Measurements from ENCODE around the gene CACNA1D.

The CACNA1D gene

DNA sequence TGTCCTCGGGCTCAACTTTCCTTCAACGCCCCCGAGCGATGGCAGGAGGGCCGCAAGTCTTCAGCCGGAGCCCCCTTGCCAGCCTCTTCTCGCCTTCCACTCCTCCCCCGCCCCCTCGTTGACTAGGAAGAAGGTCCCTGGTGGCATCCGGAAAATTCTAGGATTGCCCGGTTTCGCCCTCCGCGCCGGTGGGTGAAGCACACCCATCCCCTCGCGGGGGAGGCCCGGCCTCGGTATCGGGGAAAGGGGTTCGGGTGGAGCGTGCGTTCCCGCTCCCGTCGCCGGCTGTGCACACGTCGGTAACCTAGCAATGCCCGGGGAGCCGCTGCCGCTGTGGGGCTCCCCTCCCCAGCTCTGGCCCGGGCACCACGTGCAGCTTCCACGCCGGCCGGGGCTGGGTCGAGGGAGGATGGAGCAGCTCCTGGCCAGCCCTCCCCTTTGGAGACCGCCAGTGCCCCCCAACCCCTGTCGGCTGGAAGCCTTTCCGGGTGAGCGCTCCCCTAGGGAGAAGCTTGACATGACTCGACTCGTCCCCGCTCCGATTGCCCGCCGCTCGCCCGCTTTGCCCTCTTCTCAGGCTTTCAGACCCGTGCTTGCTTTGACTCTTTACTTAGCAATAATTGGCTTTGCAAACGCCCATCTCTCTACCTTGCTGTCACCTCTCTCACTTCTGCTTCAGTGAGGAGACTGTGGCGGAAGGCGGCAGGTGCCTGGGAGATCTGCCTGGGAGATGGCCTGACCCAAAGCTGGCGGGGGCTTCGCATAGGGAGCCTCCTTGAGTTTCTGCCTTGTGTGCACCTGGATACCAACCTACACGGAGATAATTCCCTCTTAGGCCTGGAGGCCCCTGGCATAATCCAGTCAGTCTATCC, 1.3 kb downstream of the CACNA1D start:
- no peak for DNase-seq (ENCODE audit: low read depth, low spot score)

DNA sequence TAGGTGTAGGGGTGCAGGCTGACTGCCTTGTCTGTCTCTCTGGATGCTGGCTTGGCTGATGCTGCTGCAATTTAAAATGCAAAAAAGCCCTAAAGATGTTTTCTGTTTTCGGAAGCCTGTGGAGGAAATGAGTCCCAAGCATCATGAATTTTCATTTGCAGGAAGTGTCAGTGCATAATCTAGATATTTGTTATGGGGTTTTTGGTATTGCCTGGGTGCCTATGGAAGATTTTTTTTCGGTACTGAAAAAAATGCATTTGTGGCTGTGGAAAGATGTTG, 1.9 kb downstream of the CACNA1D start:
- DNase-seq (ENCODE audit: low read depth, low spot score): no peak

DNA sequence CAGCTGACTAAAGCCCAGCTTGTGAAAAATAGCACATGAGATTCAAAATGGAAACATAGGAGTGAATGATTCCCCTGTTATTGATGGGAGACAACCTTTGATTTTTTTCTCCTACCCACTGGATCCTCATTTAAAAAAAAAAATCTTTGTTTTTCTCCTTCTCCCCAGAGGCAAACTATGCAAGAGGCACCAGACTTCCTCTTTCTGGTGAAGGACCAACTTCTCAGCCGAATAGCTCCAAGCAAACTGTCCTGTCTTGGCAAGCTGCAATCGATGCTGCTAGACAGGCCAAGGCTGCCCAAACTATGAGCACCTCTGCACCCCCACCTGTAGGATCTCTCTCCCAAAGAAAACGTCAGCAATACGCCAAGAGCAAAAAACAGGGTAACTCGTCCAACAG, 2.6 kb downstream of the CACNA1D start:
- no peak for DNase-seq (ENCODE audit: low read depth, low spot score)

DNA sequence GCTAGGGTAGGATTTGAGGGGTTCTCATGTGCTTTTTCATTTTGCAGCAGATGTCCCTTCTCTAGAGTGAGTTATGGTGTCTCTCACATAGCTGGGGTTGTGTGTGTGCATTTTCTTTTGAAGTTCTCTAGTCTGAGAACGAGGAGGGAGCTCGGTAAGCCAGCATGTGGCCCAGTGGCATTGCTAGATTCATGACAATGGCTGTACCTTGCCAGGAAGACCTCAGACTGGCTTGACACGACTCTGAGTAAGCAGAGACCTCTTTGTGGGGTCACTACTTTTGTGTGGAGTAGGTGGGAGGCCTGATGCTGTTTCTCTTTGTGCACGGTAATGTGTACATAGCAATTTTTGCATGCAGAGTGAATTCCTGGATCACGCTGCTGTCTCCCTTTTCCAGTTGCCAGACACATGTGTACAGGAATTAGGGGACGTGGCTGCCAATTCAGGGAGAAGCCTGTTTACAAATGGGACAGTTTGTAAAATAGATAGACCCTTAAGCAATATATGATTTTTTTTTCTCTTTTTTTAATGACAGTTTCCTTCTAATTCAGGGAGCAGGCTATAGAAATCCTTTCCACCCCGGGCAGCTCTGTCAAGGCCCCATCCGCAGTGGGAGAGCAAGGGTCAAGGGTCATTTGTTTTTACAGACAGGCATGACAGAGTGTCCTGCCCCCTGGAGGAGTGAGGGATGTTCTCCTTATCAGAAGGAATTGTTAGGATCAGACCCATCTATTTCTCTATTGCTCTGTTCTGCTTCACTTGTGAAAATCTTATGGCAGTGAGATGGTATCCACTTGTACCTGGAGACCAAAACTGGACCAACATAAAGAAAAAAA, 4.6 kb downstream of the CACNA1D start:
- no peak for DNase-seq (ENCODE audit: low read depth, low spot score)

DNA sequence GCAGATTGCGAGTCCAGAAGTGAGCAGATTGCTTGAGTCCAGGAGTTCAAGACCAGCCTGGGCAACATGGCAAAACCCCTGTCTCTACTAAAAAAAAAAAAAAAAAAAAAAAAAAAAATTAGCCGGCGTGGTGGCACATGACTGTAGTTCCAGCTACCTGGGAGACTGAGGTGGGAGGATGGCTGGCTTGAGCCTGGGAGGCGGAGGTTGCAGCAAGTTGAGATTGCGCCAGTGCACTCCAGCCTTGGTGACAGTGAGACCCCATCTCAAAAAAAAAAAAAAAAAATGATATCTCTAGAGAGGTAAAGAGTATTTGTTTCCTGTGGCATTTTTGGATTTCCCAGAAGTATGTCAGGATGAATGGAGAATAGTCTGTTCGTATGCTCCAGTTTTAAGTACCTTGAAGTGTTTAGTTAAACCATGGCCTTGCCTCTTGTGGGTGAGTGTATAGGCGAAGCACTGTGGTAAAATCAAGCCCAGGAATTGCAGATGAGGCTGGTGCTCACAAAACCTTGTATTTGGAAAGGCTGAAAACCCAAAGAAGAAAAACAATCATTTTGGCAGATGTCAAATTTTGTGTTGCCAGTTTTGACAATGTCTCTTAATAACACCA, 5.9 kb downstream of the CACNA1D start:
- DNase-seq (ENCODE audit: low read depth, low spot score): no peak

DNA sequence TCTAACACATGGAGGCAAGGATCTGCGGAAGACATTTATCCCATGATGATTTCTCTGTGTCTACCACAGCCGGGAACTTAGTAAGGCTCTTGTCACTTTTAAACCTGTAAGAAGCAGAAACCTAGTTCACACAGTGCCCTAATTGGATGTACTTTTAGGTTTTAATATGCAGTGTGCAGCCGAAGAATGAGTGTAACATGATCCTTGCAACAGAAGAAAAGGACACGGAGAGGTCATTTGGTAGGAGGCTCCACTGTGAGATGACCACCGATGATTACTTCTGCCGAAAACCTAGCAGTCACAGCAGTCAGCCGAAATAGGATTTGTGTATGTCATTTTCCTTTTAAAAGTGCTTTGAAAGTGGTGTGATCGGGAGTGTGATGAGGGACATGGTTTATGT, 6.8 kb downstream of the CACNA1D start:
- DNase-seq (ENCODE audit: low read depth, low spot score): no peak

DNA sequence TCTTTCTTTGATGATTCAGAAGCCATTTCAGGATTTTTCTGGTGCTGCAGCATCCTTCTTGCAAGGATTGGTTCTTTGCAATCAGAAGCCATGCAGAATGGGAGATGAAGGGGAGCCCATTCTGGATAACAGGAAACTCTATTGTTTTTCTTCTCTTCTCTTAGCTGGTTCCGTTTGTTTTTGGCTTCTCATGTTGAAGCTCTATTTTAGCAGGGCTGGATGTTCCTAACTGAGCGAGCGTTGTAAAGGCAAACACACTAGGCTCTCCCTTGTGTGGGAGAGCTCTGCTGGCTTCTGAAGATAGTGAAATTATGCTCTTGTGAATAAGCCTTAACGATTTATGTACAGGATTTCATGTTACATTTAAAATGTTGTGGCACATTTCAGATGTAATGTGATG, 8.3 kb downstream of the CACNA1D start:
- no peak for DNase-seq (ENCODE audit: low read depth, low spot score)

DNA sequence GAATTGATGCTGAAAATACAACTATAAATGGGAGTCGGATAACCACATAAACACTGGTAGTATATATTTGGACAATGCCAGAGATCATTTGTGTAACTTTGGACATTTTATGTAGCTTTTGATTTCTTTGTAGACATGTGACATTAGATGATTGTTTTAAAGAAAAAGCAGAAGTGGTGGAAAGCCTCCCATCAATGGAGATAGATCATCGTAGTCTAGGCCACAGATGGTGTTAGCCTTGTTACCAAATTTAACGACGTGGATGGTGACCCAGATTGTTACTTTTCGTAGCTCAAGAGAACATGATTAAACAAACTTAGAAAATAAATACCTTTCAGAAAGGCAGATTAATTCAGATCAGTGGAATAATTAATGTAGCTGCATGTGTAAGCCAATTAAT, 8.8 kb downstream of the CACNA1D start:
- DNase-seq (ENCODE audit: low read depth, low spot score): no peak

DNA sequence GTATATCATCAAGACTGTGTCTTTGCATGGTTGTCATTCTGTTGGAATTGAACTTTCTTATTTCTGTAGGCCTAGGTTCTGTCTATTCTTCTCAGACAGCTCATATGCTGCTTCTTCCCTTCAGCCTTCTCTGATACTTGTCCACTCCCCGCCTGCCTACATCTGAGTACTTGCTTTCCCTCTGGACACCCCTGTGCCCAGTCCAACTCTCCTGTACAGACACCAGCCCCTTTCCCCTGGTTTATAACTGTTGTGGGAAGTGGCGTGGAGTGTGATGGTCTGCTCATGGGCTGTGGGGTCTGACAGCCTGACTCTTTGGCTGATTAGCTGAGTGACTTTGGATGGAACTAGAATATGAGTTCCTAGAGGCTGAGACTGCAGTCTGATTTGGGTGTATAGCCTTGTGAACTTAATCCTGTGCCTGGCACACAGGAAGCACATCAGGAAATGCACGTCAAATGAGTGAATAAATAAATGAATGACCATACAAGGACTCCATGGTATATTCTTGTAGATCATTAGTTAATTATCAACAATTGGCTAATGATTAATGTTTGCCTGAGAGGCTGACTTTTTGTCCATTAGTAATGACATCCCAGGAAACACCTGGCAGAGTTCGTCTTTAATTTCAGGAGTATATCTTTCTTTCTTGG, 11.8 kb downstream of the CACNA1D start:
- DNase-seq (ENCODE audit: low read depth, low spot score): no peak

DNA sequence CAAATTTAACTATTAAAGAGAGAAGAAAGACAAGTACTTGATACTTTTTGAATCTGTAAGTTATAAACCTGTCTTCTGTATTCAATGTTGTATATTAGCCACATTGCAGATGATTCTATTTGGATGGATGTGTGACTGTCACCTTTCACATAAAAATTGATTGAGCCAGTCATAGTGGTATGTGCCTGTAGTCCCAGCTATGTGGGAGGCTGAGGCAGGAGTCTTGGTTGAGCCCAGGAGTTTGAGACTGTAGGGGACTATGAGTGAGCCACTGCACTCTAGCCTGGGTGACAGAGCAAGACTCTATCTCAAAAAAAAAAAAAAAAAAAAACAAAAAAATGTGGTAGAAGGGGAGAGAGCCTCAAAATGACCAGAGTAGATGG, 12.3 kb downstream of the CACNA1D start:
- no peak for DNase-seq (ENCODE audit: low read depth, low spot score)

DNA sequence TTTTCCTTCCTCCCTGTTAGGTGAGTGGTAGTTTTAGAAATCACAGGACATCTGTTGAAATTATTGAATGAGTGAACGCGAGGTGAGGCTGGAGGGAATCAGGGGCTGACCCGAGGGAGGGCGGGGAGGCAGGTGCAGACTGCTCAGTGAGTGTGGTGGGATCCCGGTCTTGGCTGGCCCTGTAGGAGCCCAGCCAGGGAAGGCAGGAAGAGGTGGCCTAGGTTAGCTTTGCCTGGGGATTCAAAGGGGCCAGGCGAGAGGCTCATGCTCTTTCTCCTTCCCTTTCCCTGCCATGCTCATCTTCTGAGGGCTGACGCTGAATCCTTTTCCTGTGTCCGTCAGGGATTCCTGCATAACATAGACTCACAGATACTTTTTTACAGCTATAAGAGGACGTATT, 15.1 kb downstream of the CACNA1D start:
- no peak for DNase-seq (ENCODE audit: low read depth, low spot score)

DNA sequence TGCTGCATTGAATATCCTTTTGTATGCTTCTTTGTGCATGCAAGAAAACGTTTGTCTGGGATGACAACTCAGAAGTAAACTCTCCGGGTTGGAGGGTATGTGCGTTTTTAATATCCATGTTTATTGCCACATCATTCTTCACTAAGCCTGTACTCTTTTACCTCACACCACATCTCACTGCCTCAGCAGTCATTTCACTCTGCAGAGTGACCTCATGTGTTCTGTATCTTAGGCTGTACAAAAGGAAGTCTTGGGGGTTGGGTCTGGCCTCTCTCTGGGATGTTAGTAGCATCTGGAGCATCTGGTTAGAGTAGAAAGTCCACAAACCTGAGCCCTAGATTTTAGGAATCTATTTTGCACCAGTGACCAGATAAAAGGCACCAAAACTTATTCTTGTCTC, 16.1 kb downstream of the CACNA1D start:
- no peak for DNase-seq (ENCODE audit: low read depth, low spot score)

DNA sequence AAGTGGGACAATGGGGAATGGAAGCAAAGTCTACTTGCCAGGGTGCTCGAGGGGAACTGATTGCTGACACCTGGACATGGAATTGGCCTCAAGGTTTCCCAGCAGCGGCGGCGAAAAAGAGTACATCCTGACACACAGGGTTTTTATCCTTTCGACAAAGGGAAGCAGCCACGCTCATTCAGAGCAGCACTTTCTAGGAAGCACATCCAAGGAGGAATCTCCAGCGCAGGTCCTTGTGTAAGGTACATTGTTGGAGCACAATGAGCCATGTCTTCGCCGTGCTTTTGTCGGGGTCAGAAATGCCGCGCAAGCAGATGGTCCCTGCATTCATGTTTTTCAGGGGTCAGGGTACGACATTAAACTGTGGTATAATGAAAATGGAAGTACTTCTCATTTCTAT, 16.8 kb downstream of the CACNA1D start:
- DNase-seq (ENCODE audit: low read depth, low spot score): no peak

DNA sequence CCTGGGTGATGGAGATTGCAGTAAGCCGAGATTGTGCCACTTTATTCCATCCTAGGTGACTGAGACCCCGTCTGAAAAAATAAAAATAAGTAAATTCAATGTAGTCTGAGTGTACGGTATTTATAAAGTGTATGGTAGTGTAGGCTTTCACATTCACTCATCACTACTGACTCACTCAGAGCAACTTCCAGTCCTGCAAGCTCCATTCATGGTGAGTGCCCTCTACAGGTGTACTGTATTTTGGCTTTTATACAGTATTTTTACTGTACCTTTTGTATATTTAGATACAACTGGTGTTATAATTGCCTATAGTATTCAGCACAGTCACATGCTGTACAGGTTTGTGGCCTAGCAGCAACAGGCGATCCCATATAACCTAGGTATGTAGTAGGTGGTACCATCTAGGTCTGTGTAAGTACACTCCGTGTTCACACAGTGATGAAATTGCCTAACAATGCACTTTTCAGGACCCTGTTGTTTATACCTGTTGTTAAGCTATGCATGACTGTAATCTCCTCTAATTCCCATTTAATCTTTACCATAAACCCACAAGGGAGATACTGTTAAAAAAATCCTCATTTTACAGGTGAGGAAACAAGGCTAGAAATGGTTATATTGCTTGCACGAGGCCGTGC, 19.3 kb downstream of the CACNA1D start:
- no peak for DNase-seq (ENCODE audit: low read depth, low spot score)

DNA sequence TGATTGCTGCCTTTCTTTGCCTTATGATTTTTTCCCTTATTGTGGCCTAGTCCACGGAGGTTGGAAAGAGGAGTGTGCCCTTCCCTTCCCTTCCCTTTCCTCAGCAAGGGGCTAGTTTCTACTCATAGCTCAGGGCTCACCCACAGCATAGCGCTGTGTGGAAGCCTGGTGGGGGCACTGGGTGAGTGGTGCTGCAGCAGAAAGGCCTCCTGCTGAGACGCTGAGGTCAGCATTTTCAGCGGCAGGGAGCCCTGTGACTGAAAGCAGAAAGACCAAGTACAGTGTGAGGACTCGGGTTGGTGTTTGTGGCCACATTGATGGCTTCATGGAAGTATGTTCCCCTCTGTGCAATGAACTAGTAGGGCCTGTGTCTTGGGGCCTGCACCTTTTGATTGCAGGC, 21.9 kb downstream of the CACNA1D start:
- no peak for DNase-seq (ENCODE audit: low read depth, low spot score)

DNA sequence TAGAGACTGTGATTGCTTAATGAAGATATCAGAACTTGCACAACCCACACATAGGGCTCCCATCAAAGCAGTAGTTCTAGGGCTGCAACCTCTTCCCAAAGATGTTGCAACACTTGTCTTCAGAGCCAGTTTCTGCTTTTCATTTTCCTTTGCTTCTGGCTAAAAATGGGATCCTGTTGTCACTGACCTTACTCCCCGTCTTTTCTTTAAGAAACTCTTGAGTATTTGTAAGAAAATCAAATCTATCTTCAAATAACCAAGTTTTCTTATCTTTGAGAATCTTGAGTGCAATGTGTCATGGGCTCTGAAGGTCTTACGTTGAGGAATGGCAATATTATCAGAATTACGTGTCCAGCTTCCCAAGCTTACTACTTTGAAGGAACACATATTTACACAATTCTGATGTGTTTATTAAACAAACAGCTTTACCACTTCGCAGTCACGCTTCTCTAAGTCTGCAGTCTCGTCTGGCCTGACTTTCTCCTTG, 24.1 kb downstream of the CACNA1D start:
- no peak for DNase-seq (ENCODE audit: low read depth, low spot score)

DNA sequence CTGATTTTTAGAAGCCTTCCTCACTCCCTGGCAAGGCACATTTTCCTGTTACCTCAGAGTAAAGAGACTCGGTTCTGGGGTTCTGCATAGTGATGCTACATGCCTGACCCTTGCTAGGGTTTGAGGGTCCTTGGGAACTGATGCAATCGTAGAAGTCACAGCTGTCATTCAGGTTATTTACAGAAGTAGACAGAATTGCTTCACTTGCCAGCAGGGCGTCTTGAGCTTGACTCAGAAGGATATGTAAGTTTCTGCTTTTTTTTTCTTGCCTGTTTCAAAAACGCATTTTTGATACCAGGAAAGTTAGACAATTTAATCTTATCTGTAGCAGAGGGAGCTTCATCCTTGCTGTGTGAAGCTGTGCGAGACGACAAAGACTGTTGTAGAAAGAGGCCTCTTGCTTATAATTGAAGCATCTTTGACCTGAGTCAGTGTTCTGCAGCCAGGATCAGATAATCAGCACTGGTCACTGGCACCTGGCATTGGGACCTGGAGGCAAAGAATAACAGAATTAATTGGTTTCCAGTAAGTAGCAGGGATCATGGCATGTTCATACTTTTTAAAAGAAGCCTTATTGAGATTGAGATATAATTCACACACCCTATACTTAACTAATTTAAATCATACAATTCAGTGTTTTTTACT, 24.8 kb downstream of the CACNA1D start:
- DNase-seq (ENCODE audit: low read depth, low spot score): no peak

DNA sequence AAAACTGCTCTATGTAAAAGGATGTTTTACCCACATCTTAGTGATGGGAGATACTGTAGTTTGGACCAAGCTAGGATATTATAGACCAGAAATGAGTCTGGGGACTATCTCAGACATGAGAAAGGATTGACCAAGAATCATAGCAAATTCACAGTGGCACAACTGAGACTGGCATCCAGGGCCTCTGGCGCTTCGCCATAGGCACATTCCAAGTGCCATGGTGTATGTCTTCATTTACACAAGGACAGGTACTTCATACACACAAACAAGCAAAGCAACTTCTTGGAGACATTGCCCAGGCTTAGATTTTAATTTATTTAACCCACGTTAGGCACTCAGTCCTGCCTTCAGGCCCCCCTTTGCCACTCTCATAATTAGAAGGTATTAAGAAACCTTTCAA, 28.9 kb downstream of the CACNA1D start:
- DNase-seq (ENCODE audit: low read depth, low spot score): no peak

DNA sequence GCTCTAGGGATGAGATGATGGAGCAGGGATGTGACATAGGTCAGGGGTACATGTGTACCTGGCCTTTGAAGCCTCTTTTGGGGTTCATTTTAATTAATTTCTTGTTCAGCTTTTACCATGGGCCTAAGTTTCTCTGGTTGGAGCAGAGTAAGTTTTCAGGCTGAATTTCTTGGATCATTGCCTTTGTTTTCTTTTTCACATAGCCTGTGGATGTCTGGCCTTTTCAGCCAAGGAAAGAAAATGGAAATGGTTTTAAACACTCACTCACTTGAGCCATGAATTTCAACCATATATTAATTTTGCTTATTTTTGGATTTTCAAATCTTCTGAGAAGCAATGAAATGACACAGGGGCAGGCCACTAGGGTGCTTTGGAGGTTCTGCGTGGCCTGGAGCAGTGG, 30.2 kb downstream of the CACNA1D start:
- no peak for DNase-seq (ENCODE audit: low read depth, low spot score)

DNA sequence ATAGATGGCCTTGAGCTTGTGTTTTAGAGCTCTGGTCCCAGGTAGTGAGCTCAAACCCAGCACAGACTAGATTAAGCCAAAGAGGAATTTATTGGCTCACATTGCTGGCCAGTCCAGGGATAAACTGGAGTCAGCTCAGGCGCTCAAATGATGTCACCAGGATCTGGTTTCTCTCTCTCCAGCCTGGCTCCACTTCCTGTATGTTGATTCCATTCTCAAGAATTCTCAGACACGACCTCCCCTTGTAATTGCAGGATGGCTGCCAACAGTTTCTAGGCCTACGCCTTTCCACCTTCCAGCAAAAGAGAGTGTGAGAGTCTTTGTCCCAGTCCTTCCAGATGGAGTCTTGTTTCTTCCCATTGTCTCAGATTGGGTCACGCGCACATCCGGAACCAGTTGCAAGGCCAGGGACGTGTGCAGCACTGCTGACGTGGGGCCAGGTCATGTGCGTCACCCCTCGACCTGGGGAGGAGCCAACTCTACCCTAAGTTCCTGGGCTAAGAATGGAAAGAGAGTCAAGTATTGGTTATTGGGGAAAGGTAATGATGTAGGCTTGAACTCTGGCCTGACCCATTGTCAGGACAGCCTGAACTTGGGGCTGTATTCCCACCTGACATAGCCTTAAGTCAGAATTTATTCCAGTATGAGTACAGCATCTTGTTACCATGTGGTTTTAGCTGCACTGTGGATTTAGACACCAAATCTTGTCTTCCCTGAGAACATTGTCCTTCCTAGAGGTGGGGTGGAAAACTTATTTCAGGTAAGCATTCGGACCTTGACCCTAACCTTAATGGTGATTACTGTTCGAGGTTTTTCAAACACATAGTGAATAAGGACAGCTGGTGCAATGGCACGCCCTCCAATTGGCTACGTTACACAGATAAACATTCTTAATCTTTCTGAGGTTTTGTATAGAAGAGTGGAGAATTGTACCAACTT, 31.6 kb downstream of the CACNA1D start:
- no peak for DNase-seq (ENCODE audit: low read depth, low spot score)
